HG02938 (cell line): ENCODE measurements around the gene YPEL2.
"Not testable (repeated sequence)": the region's sequence is repeated elsewhere in the genome, so short reads cannot be mapped to it uniquely, and the experiment has no call there.

Experiments used
- ATAC-seq: cut with Tn5 transposase; IDR thresholded peaks from one replicate; pipeline ENCODE4 v1.9.1; 2021; ENCODE audit warnings: mild to moderate bottlenecking, moderate library complexity; ENCODE audit not compliant: unreplicated experiment

YPEL2 gene

GRCh38 chr17:59375857-59376256 is 44.4 kb downstream of the YPEL2 start:
- ATAC-seq: no peak

GRCh38 chr17:59376506-59376905 is 45.1 kb downstream of the YPEL2 start:
- ATAC-seq: no peak

- ATAC-seq: no peak
These were observed 46.0 kb downstream of the YPEL2 start for GRCh38 chr17:59377410-59377809.

GRCh38 chr17:59378675-59379074 is 47.2 kb downstream of the YPEL2 start:
- no peak for ATAC-seq

- ATAC-seq: no peak
These were observed 49.0 kb downstream of the YPEL2 start for GRCh38 chr17:59380474-59380873.

- no peak for ATAC-seq
These were observed 50.5 kb downstream of the YPEL2 start for GRCh38 chr17:59381716-59382570.

GRCh38 chr17:59383893-59384292 is 52.4 kb downstream of the YPEL2 start:
- ATAC-seq: no peak

GRCh38 chr17:59387351-59388068 is 56.1 kb downstream of the YPEL2 start:
- no peak for ATAC-seq

- ATAC-seq: no peak
These were observed 56.7 kb downstream of the YPEL2 start for GRCh38 chr17:59388069-59388556.

- no peak for ATAC-seq
These were observed 57.6 kb downstream of the YPEL2 start for GRCh38 chr17:59389066-59389465.

GRCh38 chr17:59391021-59391420 is 59.6 kb downstream of the YPEL2 start:
- ATAC-seq: no peak

- no peak for ATAC-seq
These were observed 61.7 kb downstream of the YPEL2 start for GRCh38 chr17:59392973-59393679.

GRCh38 chr17:59393742-59394410 is 62.4 kb downstream of the YPEL2 start:
- not testable (repeated sequence) for ATAC-seq

GRCh38 chr17:59396134-59396826 is 64.8 kb downstream of the YPEL2 start:
- ATAC-seq: no peak

- no peak for ATAC-seq
These were observed 66.0 kb downstream of the YPEL2 start for GRCh38 chr17:59397316-59398073.

- ATAC-seq: no peak
These were observed 68.5 kb downstream of the YPEL2 start for GRCh38 chr17:59399914-59400313.

- no peak for ATAC-seq
These were observed 69.4 kb downstream of the YPEL2 start for GRCh38 chr17:59400858-59401257.

- ATAC-seq: no peak
These were observed 69.8 kb downstream of the YPEL2 start for GRCh38 chr17:59401274-59401673.

- ATAC-seq: no peak
These were observed 70.3 kb downstream of the YPEL2 start for GRCh38 chr17:59401725-59402124.

- no peak for ATAC-seq
These were observed 71.3 kb downstream of the YPEL2 start for GRCh38 chr17:59402760-59403159.
